OCI-LY1 (cell line): ENCODE data around the gene CDKN1C.

ENCODE experiments used
- CTCF ChIP-seq: fragments of 200-600 bp; sonication (generic), shearing (Covaris generic); IDR thresholded peaks from 2 replicates; pipeline ENCODE4 v1.5.1; 2017; ENCODE audit warnings: mild to moderate bottlenecking, antibody characterized with exemption, low read length, moderate library complexity, mixed read lengths
- EZH2 ChIP-seq: fragments of 200-600 bp; sonication (generic), shearing (Covaris generic); IDR thresholded peaks from 2 replicates; pipeline ENCODE4 v1.8.0; 2017; ENCODE audit warnings: borderline replicate concordance, mixed run types, mild to moderate bottlenecking, antibody characterized with exemption, low read length, moderate library complexity, mixed read lengths

GRCh38 chr11:2882396-2883110, 3.0 kb downstream of the CDKN1C start:
- no peak for TF ChIP-seq CTCF
- TF ChIP-seq EZH2 = no peak
